ENCODE results near the gene GATA6. TPM values are rescaled to one million over a fixed set of nuclear protein-coding genes. Genes with fewer than 3 reads are reported as not detected.
A peak's percentile ranks its signal among the peaks of the same experiment; 100 is the strongest.

The GATA6 gene
- total RNA-seq, 1 experiment from 2014 or later: not detected

- no peaks in the 10 kb centered on the region for H4K20me1 ChIP-seq (ENCODE audit: insufficient read depth, low read depth, low read length)
- H3K4me1 ChIP-seq (ENCODE audit: low read length): no peaks in the 10 kb centered on the region
- no peak overlapping the region for H3K4me2 ChIP-seq (ENCODE audit: low read depth, low read length, poor library complexity, severe bottlenecking)
- no peak overlapping the region for H2AFZ ChIP-seq (ENCODE audit: low read length)
- no peak overlapping the region for H3K27ac ChIP-seq (ENCODE audit: low read length)
- no peaks in the 10 kb centered on the region for H3K36me3 ChIP-seq (ENCODE audit: insufficient read depth, low read length)
- H3K9me2 ChIP-seq (replicated peaks; ENCODE audit: insufficient read depth, low read length): no peaks in the 10 kb centered on the region
- DNase-seq: peak; percentile 32
- no peaks in the 10 kb centered on the region for H3K27me3 ChIP-seq (ENCODE audit: low read length)
- H3K79me2 ChIP-seq (ENCODE audit: low read length): no peaks in the 10 kb centered on the region
- H3K9me3 ChIP-seq (ENCODE audit: low read length): no peaks in the 10 kb centered on the region
- H3K9ac ChIP-seq (ENCODE audit: low read length): no peak overlapping the region
- no peak overlapping the region for H3K4me3 ChIP-seq (ENCODE audit: low read length)
These were observed 68.6 kb downstream of the GATA6 start for GRCh38 chr18:22238036-22238435.

GRCh38 chr18:22238681-22239080, 69.3 kb downstream of the GATA6 start:
- no peaks in the 10 kb centered on the region for H4K20me1 ChIP-seq (ENCODE audit: insufficient read depth, low read depth, low read length)
- no peaks in the 10 kb centered on the region for H3K9me3 ChIP-seq (ENCODE audit: low read length)
- H3K4me2 ChIP-seq (ENCODE audit: low read depth, low read length, poor library complexity, severe bottlenecking): no peak overlapping the region
- H3K9ac ChIP-seq (ENCODE audit: low read length): no peak overlapping the region
- no peak for DNase-seq
- H3K4me3 ChIP-seq (ENCODE audit: low read length): no peak overlapping the region
- H3K4me1 ChIP-seq (ENCODE audit: low read length): no peaks in the 10 kb centered on the region
- H3K79me2 ChIP-seq (ENCODE audit: low read length): no peaks in the 10 kb centered on the region
- H3K36me3 ChIP-seq (ENCODE audit: insufficient read depth, low read length): no peaks in the 10 kb centered on the region
- H3K27me3 ChIP-seq (ENCODE audit: low read length): no peaks in the 10 kb centered on the region
- H3K27ac ChIP-seq (ENCODE audit: low read length): no peak overlapping the region
- no peaks in the 10 kb centered on the region for H3K9me2 ChIP-seq (replicated peaks; ENCODE audit: insufficient read depth, low read length)
- H2AFZ ChIP-seq (ENCODE audit: low read length): no peak overlapping the region

- H3K4me1 ChIP-seq (ENCODE audit: low read length): no peaks in the 10 kb centered on the region
- no peak overlapping the region for H2AFZ ChIP-seq (ENCODE audit: low read length)
- no peak overlapping the region for H3K4me2 ChIP-seq (ENCODE audit: low read depth, low read length, poor library complexity, severe bottlenecking)
These were observed 72.6 kb downstream of the GATA6 start for GRCh38 chr18:22241921-22242361.

GRCh38 chr18:22243513-22243912, 74.1 kb downstream of the GATA6 start:
- Histone ChIP-seq H3K9ac (ENCODE audit: low read length) (no peak overlapping the region), H3K36me3 (ENCODE audit: insufficient read depth, low read length) (no peaks in the 10 kb centered on the region), H3K27me3 (ENCODE audit: low read length) (no peaks in the 10 kb centered on the region), H3K27ac (ENCODE audit: low read length) (no peak overlapping the region), H4K20me1 (ENCODE audit: insufficient read depth, low read depth, low read length) (no peaks in the 10 kb centered on the region), H3K4me1 (ENCODE audit: low read length) (no peaks in the 10 kb centered on the region), H3K9me3 (ENCODE audit: low read length) (no peaks in the 10 kb centered on the region), H3K79me2 (ENCODE audit: low read length) (no peaks in the 10 kb centered on the region), H3K9me2 (replicated peaks; ENCODE audit: insufficient read depth, low read length) (no peaks in the 10 kb centered on the region), H3K4me2 (ENCODE audit: low read depth, low read length, poor library complexity, severe bottlenecking) (no peak overlapping the region), H3K4me3 (ENCODE audit: low read length) (no peak overlapping the region), H2AFZ (ENCODE audit: low read length) (no peak overlapping the region)
- DNase-seq: no peak

More at GRCh38 chr18:22241921-22242361, 72.6 kb downstream of the GATA6 start:
- DNase-seq: no peak
- H3K79me2 ChIP-seq (ENCODE audit: low read length): no peaks in the 10 kb centered on the region
- H3K4me3 ChIP-seq (ENCODE audit: low read length): no peak overlapping the region
- H3K9me2 ChIP-seq (replicated peaks; ENCODE audit: insufficient read depth, low read length): no peaks in the 10 kb centered on the region
- H3K9ac ChIP-seq (ENCODE audit: low read length): no peak overlapping the region
- H3K27ac ChIP-seq (ENCODE audit: low read length): no peak overlapping the region
- no peaks in the 10 kb centered on the region for H3K36me3 ChIP-seq (ENCODE audit: insufficient read depth, low read length)
- no peaks in the 10 kb centered on the region for H4K20me1 ChIP-seq (ENCODE audit: insufficient read depth, low read depth, low read length)
- no peaks in the 10 kb centered on the region for H3K27me3 ChIP-seq (ENCODE audit: low read length)
- no peaks in the 10 kb centered on the region for H3K9me3 ChIP-seq (ENCODE audit: low read length)

GRCh38 chr18:22250026-22250425, 80.6 kb downstream of the GATA6 start:
- H3K9me2 ChIP-seq (replicated peaks; ENCODE audit: insufficient read depth, low read length): no peaks in the 10 kb centered on the region
- H3K4me2 ChIP-seq (ENCODE audit: low read depth, low read length, poor library complexity, severe bottlenecking): no peak overlapping the region
- H3K36me3 ChIP-seq (ENCODE audit: insufficient read depth, low read length): no peaks in the 10 kb centered on the region
- no peak overlapping the region for H3K27ac ChIP-seq (ENCODE audit: low read length)
- no peak for DNase-seq
- no peaks in the 10 kb centered on the region for H3K9me3 ChIP-seq (ENCODE audit: low read length)
- no peak overlapping the region for H3K4me3 ChIP-seq (ENCODE audit: low read length)
- no peaks in the 10 kb centered on the region for H3K27me3 ChIP-seq (ENCODE audit: low read length)
- no peaks in the 10 kb centered on the region for H3K4me1 ChIP-seq (ENCODE audit: low read length)
- no peak overlapping the region for H3K9ac ChIP-seq (ENCODE audit: low read length)
- H2AFZ ChIP-seq (ENCODE audit: low read length): no peak overlapping the region
- no peaks in the 10 kb centered on the region for H3K79me2 ChIP-seq (ENCODE audit: low read length)
- no peaks in the 10 kb centered on the region for H4K20me1 ChIP-seq (ENCODE audit: insufficient read depth, low read depth, low read length)

- Histone ChIP-seq H3K4me1 (ENCODE audit: low read length) (no peaks in the 10 kb centered on the region), H3K36me3 (ENCODE audit: insufficient read depth, low read length) (no peaks in the 10 kb centered on the region), H3K4me3 (ENCODE audit: low read length) (no peak overlapping the region)
These were observed 81.2 kb downstream of the GATA6 start for GRCh38 chr18:22250591-22250996.

More at GRCh38 chr18:22250591-22250996, 81.2 kb downstream of the GATA6 start:
- DNase-seq: peak; percentile 23
- Histone ChIP-seq H3K79me2 (ENCODE audit: low read length) (no peaks in the 10 kb centered on the region), H2AFZ (ENCODE audit: low read length) (no peak overlapping the region), H3K27ac (ENCODE audit: low read length) (no peak overlapping the region), H3K9ac (ENCODE audit: low read length) (no peak overlapping the region), H3K4me2 (ENCODE audit: low read depth, low read length, poor library complexity, severe bottlenecking) (no peak overlapping the region), H3K27me3 (ENCODE audit: low read length) (no peaks in the 10 kb centered on the region), H3K9me3 (ENCODE audit: low read length) (no peaks in the 10 kb centered on the region), H3K9me2 (replicated peaks; ENCODE audit: insufficient read depth, low read length) (no peaks in the 10 kb centered on the region), H4K20me1 (ENCODE audit: insufficient read depth, low read depth, low read length) (no peaks in the 10 kb centered on the region)

Small RNA genes within 50 kb of the gene (small RNA-seq; reads per million reads assigned to genes)
- not detected for gene RNU6-702P
- not detected for gene RNU6ATAC20P

Other genes starting within 250 kb of the GATA6 start
- gene CTAGE1, start 248.3 kb downstream of the GATA6 start, total RNA-seq (2014; rRNA removed; shearing (Covaris generic); ENCODE audit: low replicate concordance): not detected in 2 replicates